ENCODE results near the gene EPHA3. TPM values are rescaled to one million over a fixed set of nuclear protein-coding genes. Genes with fewer than 3 reads are reported as not detected.

EPHA3 gene
- total RNA-seq, 1 donor, result 6.1 TPM

- no peak for TF ChIP-seq CTCF (IDR thresholded peaks at IDR 0.05; ENCODE audit: insufficient read depth, low read length)
- H3K4me3 ChIP-seq (ENCODE audit: low read depth, low read length), result no peak overlapping the region
- no peak for DNase-seq (ENCODE audit: low read depth)
Observed at GRCh38 chr3:89232155-89232554, 124.7 kb downstream of the EPHA3 start.

- DNase-seq (ENCODE audit: low read depth), result no peak
- no peak overlapping the region for H3K4me3 ChIP-seq (ENCODE audit: low read depth, low read length)
- no peak for TF ChIP-seq CTCF (IDR thresholded peaks at IDR 0.05; ENCODE audit: insufficient read depth, low read length)
Observed at GRCh38 chr3:89234620-89235019, 127.2 kb downstream of the EPHA3 start.

- TF ChIP-seq CTCF (IDR thresholded peaks at IDR 0.05; ENCODE audit: insufficient read depth, low read length), result no peak
- no peak overlapping the region for H3K4me3 ChIP-seq (ENCODE audit: low read depth, low read length)
- no peak for DNase-seq (ENCODE audit: low read depth)
Observed at GRCh38 chr3:89238846-89239245, 131.4 kb downstream of the EPHA3 start.

GRCh38 chr3:89239774-89240173, 132.4 kb downstream of the EPHA3 start:
- no peak for TF ChIP-seq CTCF (IDR thresholded peaks at IDR 0.05; ENCODE audit: insufficient read depth, low read length)
- no peak for DNase-seq (ENCODE audit: low read depth)
- no peak overlapping the region for H3K4me3 ChIP-seq (ENCODE audit: low read depth, low read length)

- no peak for DNase-seq (ENCODE audit: low read depth)
- H3K4me3 ChIP-seq (ENCODE audit: low read depth, low read length), result no peak overlapping the region
- TF ChIP-seq CTCF (IDR thresholded peaks at IDR 0.05; ENCODE audit: insufficient read depth, low read length), result no peak
Observed at GRCh38 chr3:89245612-89246011, 138.2 kb downstream of the EPHA3 start.

- no peak for TF ChIP-seq CTCF (IDR thresholded peaks at IDR 0.05; ENCODE audit: insufficient read depth, low read length)
- DNase-seq (ENCODE audit: low read depth), result no peak
- no peak overlapping the region for H3K4me3 ChIP-seq (ENCODE audit: low read depth, low read length)
Observed at GRCh38 chr3:89246326-89246725, 138.9 kb downstream of the EPHA3 start.

- no peak for TF ChIP-seq CTCF (IDR thresholded peaks at IDR 0.05; ENCODE audit: insufficient read depth, low read length)
- no peak for DNase-seq (ENCODE audit: low read depth)
- no peak overlapping the region for H3K4me3 ChIP-seq (ENCODE audit: low read depth, low read length)
Observed at GRCh38 chr3:89250742-89251141, 143.3 kb downstream of the EPHA3 start.
